Measurements from ENCODE around the gene VPS37C. TPM values are rescaled to one million over a fixed set of nuclear protein-coding genes. Genes with fewer than 3 reads are reported as not detected.

The VPS37C gene
- total RNA-seq, 1 experiment from 2014 or later, result 22.9 TPM

DNA sequence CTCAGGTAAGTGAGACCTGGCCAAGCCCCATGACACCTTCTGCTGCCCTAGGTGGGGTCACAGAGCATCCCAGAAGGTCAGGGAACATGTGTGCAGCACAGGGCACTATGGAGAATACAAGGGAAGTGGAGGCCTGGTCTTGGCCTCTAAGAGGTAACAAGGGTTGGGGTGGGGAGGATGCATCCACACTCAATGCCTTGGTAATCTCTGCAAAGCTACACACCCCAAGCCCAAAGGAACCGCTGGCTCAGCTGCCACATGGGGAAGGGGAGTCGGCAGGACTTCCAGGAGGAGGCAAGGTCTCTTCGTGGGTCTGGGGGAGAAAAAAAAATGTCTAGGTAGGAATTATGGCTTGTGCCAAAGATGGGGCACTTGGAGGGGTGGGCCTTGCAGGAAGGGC, 41.7 kb downstream of the VPS37C start:
- DNase-seq (ENCODE audit: extremely low read depth, low read depth), result no peak

GRCh38 chr11:61119055-61119454, 42.2 kb downstream of the VPS37C start:
- DNase-seq (ENCODE audit: extremely low read depth, low read depth), result no peak

GRCh38 chr11:61118406-61118805, 42.8 kb downstream of the VPS37C start:
- no peak for DNase-seq (ENCODE audit: extremely low read depth, low read depth)

DNA sequence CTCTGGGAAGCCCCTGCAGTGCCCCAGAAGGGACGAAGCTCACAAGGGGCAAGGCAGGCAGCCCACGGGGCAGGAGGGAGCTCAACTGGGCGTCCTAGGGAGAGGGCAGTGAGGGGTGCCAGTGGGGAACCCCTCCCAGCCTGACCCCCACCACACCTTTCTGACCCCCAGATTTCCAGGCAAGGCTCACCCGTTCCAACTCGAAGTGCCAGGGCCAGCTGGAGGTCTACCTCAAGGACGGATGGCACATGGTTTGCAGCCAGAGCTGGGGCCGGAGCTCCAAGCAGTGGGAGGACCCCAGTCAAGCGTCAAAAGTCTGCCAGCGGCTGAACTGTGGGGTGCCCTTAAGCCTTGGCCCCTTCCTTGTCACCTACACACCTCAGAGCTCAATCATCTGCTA, 43.2 kb downstream of the VPS37C start:
- no peak for DNase-seq (ENCODE audit: extremely low read depth, low read depth)

- DNase-seq (ENCODE audit: extremely low read depth, low read depth), result no peak
Observed at GRCh38 chr11:61117168-61117520, 44.1 kb downstream of the VPS37C start.

- DNase-seq (ENCODE audit: extremely low read depth, low read depth), result no peak
Observed at GRCh38 chr11:61116426-61117167, 44.6 kb downstream of the VPS37C start.

- no peak for DNase-seq (ENCODE audit: extremely low read depth, low read depth)
Observed at GRCh38 chr11:61115498-61116224, 45.6 kb downstream of the VPS37C start.

GRCh38 chr11:61114913-61115312, 46.3 kb downstream of the VPS37C start:
- DNase-seq (ENCODE audit: extremely low read depth, low read depth), result no peak

DNA sequence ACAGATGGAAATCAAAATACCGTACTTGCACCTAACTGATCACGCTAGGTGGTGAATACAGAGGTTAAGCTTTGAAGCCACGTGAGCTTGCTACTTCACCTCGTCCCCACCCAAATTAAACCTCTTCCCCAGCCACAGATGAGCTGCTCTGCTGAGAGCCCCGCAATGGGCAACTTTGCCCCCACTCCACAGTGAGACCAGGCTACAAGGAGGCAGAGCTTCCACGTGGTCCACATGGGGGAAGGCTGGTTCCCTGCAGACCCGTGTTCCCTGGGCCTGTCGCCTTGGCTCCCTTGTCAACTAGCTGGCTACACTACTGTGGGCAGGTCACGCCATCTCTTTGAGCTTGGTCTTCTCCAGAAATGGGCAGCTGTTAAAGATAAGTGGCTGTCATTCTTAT, 48.0 kb downstream of the VPS37C start:
- no peak for DNase-seq (ENCODE audit: extremely low read depth, low read depth)

DNA sequence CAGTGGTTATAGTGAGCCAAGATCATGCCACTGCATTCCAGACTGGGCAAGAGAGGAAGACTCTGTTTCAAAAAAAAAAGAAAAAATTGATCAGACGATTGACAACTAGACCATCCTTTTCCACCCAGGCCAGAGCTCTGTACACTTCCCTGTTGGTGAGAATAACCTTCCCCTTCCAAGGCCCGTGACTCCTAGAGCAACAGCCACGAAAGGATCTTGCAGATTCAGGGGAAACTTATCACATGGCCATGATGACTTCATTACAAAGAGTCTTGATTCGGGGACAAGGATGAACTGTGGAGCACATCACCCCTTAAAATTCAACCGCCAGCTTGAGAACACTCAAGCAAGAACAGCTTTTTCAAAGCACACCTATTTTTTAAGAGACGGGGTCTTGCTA, 48.7 kb downstream of the VPS37C start:
- no peak for DNase-seq (ENCODE audit: extremely low read depth, low read depth)

DNA sequence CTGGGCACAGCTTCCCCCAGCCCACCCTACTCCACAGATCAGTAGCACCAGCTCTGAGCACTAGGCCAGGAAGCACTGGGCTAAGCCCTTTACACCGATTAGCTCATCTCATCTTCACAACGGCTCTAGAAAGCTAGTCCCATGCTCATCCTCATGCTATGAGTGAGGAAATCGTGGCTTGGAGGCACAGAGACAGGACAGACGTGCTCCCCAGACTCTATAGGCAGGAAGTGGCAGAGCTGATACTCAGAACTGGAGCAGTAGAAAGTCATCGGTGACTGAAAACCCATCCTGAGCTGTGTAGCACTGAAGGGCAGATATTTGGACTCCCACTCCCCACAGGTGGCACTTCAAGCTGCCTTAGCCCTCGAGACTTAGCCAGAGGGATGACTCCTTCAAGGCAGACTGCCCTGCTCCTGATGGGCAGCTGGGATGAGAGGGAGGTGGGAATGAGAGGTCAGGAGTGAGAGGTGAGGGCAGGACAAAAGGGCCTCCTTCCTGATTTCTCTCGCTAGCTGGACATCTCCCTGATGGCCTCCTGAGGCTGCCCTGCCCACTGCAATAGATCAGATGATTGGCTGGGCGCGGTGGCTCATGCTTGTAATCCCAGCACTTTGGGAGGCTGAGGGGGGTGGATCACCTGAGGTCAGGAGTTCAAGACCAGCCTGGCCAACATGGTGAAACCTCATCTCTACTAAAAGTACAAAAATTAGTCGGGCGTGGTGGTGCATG, 49.3 kb downstream of the VPS37C start:
- DNase-seq (ENCODE audit: extremely low read depth, low read depth), result no peak

GRCh38 chr11:61111050-61111435, 50.2 kb downstream of the VPS37C start:
- DNase-seq (ENCODE audit: extremely low read depth, low read depth), result no peak

DNA sequence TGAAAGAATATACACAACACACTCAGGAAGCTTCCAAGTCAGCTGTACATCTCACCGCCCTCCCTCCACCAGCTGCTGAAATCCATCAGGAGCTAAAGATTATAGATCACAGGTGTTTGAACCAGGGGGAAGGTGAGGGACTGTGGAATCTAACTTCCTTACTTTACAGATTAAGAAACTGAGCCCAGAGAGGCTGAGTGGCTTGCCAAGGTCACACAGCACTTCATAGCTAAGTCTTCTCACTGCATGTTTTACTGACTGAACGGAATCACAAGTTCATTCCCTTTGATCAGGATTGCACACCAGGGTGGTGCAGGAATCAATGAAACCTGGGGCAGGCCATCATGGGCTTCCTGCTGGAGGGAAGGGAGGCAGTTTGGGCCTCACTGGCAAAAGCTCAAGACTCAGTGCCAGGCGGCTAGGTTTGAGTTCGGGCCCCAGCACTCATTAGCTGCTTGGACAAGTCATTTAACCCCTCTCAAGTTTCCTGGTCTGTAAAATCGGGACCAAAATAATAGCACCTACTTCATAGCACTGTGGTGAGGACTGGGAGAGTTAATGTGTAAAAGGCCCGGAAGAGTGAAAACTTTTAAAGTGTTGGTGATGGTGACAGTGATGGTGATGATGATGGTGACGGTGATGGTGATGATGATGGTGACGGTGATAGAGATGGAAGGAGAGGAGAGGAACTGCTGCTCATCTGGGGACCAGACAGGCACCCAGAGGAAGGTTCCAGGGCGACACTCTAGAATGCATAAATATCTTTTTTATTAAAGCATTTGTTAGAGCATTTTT, 50.8 kb downstream of the VPS37C start:
- DNase-seq (ENCODE audit: extremely low read depth, low read depth), result no peak

DNA sequence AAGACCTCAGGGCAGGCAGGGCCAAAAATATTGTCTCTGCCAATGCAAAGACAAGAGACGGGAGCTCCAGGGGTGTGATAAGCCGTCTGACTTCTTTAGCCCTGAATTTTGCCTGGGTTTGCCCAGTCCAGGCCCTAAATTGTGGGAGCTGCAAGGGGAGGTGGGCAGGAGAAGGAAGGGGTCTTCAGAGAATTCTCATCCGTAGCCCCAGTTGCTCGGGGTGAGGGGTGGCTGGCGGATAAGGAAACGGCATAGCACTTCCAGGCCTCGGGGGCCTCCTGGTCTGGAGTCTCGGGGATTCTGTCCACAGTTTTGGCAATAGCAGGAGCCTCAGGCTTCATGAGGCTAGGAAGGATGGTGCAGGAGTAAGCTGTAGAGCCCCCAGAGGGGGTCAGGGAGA, 51.6 kb downstream of the VPS37C start:
- DNase-seq (ENCODE audit: extremely low read depth, low read depth), result no peak

DNA sequence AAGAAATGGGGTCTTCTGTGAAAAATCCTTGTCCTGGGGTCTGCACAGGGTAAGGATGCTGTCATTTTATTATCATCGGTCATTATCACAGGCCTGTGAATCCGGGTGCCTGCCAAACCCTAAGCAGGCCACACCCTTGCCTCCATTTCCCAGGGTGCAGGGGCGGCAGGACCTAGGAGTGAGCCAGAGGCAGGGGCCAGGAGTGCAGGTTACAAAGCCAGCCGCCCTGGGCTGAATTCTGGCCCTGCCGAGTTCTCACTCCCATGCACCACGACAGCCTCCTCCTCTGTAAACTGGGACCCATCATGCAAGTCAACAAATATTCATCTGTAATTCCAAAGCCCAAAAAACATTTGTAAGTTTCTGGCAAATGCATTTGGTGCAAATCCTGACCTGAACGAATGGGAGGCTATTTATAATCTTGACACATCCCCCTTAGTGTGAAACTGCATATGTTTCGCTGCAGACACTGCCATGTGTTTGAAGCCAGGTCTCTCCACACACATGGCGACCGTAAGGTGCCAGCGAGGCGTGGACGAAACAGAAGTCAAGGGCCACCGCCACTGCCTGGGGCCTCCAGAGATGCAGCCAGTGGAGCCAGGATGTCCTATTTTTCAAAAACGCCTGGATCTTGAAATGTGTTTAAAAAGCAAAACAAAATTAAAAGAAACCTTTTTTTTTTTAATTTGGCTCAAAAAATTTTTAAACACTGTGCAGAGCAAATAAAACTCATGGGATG, 52.2 kb downstream of the VPS37C start:
- no peak for DNase-seq (ENCODE audit: extremely low read depth, low read depth)

DNA sequence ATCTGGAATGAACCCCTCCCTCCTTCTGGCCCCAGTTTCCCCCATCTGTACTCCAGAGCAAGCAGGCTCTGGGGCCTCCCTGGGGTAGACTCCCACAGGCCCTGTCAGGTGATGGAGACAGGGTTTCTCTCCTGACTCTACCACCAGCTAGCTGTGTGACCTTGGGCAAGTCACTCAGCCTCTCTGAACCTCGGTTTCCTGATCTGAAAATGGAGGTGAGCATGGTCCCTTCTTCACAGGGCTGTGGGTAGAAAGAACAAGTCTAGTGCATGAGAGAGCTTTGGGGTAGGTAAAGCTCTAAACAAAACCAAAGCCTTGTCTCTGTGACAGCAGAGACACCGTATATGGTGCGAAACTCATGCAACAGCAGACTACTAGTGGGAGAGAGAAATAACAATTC, 53.3 kb downstream of the VPS37C start:
- no peak for DNase-seq (ENCODE audit: extremely low read depth, low read depth)

DNA sequence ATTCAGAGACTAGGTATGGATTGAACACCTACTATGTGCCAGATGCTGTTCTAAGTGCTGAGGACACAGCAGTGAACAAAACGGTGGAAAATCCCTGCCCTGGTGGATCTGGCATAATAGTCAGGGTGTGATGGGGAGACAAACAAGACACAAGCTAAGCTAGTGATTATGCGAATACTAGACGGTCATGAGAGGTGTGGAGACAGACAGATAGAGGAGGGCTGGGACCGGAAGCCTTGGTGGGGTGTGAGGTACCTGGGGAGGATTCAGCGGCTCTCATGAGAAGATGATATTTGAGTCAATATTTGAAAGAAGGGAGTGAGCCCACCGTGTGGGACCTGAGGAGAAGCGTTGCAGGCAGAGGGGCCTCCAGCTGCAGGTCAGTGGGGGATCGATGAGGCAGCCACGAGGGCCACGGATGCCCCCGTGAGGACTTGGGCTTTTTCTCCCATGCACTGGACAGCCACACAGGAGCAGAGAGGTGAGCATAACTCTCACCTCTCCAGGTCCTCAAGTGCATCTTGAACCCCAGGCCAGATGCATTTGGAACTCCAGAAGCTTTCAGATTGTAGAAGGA, 54.2 kb downstream of the VPS37C start:
- DNase-seq (ENCODE audit: extremely low read depth, low read depth), result no peak

- no peak for DNase-seq (ENCODE audit: extremely low read depth, low read depth)
Observed at GRCh38 chr11:61106296-61106695, 54.9 kb downstream of the VPS37C start.

DNA sequence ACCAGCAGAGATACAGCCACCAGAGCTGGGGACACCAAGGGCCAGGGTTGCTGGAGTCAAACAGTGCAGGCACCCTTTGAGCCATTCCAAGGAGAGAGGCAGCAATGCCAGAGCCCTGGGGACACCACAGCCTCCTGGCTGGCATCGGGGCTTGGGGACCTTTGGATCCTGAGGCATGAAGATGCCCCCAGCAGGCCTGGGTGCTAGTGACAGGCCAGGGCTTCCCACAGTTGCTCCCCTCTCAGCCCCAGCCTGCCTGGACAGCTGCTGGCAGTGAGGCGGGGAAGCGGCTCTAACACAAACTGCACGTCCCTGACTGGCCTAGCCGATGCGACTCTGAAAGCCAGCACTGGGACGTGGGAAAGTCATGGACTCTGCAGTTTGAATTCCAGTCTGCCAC, 56.3 kb downstream of the VPS37C start:
- no peak for DNase-seq (ENCODE audit: extremely low read depth, low read depth)

DNA sequence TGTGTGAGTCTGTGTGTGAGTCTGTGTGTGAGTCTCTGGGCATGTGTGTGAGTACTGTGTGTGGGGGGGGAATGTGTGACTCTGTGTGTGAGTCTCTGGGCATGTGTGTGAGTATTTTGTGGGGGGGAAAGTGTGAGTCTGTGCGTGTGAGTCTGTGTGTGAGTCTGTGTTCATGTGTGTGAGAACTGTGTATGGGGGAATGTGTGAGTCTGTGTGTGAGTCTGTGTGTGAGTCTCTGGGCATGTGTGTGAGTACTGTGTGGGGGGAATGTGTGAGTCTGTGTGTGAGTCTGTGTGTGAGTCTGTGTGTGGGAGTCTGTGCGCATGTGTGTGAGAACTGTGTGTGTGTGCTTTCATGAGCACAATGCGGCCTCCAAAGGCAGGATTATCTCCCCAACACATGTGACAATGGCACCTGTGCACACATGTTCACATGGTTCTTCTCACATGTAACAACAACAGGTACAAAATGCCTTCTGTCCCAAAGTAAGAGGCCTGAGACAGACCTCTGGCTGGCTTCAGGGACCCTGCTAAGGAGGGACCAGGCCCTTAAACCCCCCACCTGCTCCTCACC, 57.3 kb downstream of the VPS37C start:
- DNase-seq (ENCODE audit: extremely low read depth, low read depth), result no peak

Data from NCI-H460 (cell line).